ENCODE results near the gene BRD1. TPM values are rescaled to one million over a fixed set of nuclear protein-coding genes. Genes with fewer than 3 reads are reported as not detected.
"Not testable (repeated sequence)": the region's sequence is repeated elsewhere in the genome, so short reads cannot be mapped to it uniquely, and the experiment has no call there.

Gene BRD1
- total RNA-seq, 1 donor from 2014 or later = 46.6 TPM

- intact Hi-C loops (cut with micrococcal nuclease) = no loop called here
Measured at GRCh38 chr22:49770547-49771265, 57.0 kb downstream of the BRD1 start.

DNA sequence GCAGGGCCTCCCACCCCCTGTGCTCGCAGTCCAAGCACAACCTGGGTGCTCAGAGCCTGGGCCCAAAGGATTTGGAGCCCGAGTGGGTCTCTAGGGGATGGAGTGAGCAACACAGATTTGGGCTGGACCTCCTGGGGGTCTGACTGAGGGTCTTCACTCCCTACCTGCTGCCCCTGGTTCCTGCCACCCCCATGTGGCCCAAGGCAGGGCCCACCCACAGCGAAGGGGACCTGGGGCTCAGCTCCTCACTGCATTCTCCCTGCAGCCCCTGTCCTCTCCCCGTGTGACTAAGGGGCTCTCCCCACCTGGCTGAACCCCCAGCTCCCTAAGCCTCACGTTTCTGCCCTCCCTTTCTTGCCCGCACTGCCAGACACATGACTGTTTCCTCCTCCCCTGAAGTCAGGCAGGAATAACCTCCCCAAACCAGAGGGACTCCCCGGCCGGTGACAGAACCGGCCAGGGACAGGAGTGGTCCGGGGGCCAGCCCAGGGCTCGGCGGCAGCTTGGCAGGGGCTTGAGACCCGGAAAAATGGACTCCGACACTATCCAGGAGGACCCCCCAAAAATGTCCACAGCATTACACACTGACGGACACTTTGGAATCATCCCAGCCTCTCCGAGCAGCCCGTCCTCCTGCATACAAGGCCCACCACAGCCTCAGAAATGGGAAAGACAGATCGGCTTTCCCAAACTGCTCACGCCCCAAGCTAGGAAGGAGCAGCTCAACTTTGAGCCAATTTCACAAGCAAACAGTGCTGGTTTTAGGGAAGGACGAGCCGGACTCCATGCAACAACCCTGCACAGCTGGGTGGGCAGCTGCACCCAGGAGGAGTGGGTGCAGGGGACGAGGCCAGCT lies 57.8 kb downstream of the BRD1 start:
- intact Hi-C loops (cut with micrococcal nuclease) = loop anchor here (5.0 kb wide), 1 partner anchor 437 kb away; no protein-coding TSS in a partner anchor

- intact Hi-C loops (cut with micrococcal nuclease) = loop anchor here (5.0 kb wide), 1 partner anchor 438 kb away; no protein-coding TSS in a partner anchor
Measured at GRCh38 chr22:49768951-49769690, 58.6 kb downstream of the BRD1 start.

- intact Hi-C loops (cut with micrococcal nuclease) = loop anchor here (5.0 kb wide), 1 partner anchor 439 kb away; no protein-coding TSS in a partner anchor
Measured at GRCh38 chr22:49768077-49768910, 59.4 kb downstream of the BRD1 start.

- intact Hi-C loops (cut with micrococcal nuclease) = loop anchor here (1.0 to 5.0 kb wide), 3 partner anchors 163 to 440 kb away; no protein-coding TSS in a partner anchor
Measured at GRCh38 chr22:49767355-49768062, 60.2 kb downstream of the BRD1 start.

GRCh38 chr22:49765951-49766350 lies 61.7 kb downstream of the BRD1 start:
- intact Hi-C loops (cut with micrococcal nuclease) = loop anchor here (2.0 to 5.0 kb wide), 2 partner anchors 165 to 441 kb away; no protein-coding TSS in a partner anchor

DNA sequence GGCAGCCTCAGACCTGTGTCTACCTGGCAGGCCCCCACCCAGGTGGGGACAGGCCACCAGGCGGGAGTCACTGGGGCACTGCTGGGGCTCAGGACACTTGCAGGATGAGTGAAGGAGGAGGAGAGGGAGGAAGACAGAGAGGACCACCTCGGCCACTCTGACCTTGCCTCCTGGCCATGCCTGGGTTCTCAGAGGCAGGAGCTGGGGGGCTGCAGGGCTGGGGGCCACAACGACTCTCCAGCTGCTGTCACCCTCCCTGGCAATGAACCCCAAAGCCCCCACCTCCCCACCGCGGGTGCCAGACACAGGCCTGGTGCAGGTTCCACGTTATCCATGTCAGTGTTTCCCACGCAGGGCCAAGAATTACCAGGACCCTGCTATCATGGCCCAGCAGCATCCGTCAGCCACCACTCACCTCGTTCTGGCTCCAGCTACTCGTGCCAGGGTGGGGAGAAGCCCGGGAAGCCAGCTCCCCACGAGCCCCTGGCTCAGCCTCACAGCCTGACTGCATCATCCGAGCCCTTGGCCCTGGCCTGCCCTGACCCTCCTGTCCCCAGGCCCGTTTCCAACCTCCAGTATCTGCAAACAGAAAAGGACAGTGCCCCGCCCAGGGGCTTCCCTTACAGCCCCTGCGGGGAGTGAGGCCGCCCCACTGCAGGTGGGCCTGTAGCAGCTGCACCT lies 62.4 kb downstream of the BRD1 start:
- intact Hi-C loops (cut with micrococcal nuclease) = loop anchor here (5.0 kb wide), 1 partner anchor 442 kb away; no protein-coding TSS in a partner anchor

- intact Hi-C loops (cut with micrococcal nuclease) = no loop called here
Measured at GRCh38 chr22:49764127-49764581, 63.5 kb downstream of the BRD1 start.

DNA sequence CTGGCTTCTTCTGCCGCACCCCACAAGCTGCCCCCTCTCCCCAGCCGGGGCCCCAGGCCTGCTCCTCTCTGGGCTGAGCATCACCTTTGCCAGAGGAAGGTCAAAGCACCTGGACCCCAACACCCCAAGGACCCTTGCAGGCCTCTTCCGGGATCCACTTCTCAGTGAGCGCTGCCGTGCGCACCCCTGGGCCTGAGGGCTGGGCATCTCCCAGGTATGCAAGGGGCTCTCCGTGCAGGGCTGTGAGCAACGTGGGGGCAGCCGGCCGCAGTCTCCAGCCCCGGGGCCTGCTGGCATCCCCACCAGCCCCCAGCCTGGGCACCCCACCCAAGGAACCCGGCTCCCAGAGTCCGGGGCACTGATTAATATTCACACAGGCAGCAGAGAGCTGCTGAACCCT lies 64.0 kb downstream of the BRD1 start:
- intact Hi-C loops (cut with micrococcal nuclease) = no loop called here

DNA sequence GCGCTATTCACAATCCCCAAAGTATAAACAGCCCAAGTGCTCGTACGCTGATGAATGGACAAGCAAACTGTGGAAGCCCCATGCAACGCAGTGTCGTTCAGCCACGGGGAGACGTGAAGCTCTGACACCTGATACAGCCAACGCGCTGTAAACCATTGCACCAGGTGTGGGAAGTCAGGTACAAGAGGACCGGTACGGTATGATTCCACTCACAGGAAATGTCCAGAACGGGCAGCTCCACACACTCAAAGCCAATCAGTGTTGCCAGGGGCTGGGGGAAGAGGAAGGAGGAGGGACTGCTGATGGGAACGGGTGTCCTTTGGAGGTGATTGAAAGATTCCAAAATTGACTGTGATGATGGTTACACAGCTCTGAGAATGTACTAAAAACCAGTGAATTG lies 64.5 kb downstream of the BRD1 start:
- intact Hi-C loops (cut with micrococcal nuclease) = no loop called here

DNA sequence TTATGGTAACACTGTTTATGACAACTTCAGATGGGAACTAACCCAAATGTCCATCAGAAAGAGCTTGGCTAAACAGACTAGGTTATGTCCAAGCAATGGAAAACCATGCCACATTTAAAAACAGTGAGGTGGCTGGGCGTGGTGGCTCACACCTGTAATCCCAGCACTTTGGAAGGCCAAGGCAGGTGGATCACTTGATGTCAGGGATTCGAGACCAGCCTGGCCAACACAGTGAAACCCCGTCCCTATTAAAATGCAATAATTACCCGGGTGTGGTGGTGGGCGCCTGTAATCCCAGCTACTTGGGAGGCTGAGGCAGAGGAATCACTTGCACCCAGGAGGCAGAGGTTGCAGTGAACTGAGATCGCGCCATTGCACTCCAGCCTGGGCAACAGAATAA lies 65.1 kb downstream of the BRD1 start:
- intact Hi-C loops (cut with micrococcal nuclease) = not testable (repeated sequence)

- intact Hi-C loops (cut with micrococcal nuclease) = no loop called here
Measured at GRCh38 chr22:49761836-49762235, 65.8 kb downstream of the BRD1 start.

GRCh38 chr22:49760630-49761571 lies 66.8 kb downstream of the BRD1 start:
- intact Hi-C loops (cut with micrococcal nuclease) = no loop called here

DNA sequence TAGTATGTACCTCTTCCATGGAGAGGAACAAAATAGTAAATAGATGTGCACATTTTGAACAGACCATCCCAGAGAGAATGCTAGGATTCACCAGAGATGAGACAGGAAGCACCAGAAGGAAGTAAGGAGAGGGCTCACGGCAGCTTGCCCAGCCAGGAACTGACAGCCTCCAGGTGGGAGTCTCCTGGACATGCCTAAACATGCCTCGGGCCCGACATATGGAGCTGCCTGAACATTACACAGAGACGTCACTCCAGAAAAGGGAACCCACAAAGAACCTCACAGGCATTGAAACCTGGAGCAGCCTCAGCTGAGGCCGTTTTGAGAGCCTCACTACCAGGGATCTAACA lies 67.4 kb downstream of the BRD1 start:
- intact Hi-C loops (cut with micrococcal nuclease) = no loop called here

- intact Hi-C loops (cut with micrococcal nuclease) = no loop called here
Measured at GRCh38 chr22:49756676-49757075, 71.0 kb downstream of the BRD1 start.

GRCh38 chr22:49756201-49756600 lies 71.5 kb downstream of the BRD1 start:
- intact Hi-C loops (cut with micrococcal nuclease) = no loop called here

- intact Hi-C loops (cut with micrococcal nuclease) = no loop called here
Measured at GRCh38 chr22:49755631-49756001, 72.1 kb downstream of the BRD1 start.
